SK-N-SH (cell line): ENCODE results near the gene COLEC11. TPM values are rescaled to one million over a fixed set of nuclear protein-coding genes. Genes with fewer than 3 reads are reported as not detected.

ENCODE experiments used
- CTCF ChIA-PET: fragments of 300-600, 350-600 bp; formaldehyde crosslinking; extraction: SDS; loops from one replicate; lab custom pipeline; 2021; lab: Yijun Ruan, JAX
- POLR2A ChIA-PET: fragments of 350-600 bp; sonication (Branson Sonifier 250); formaldehyde crosslinking; extraction: SDS; loops from one replicate; lab custom pipeline; 2020; ENCODE audit warnings: antibody characterized with exemption, inconsistent platforms; lab: Yijun Ruan, JAX
- DNase-seq: peaks from one replicate; pipeline ENCODE4 v3.0.0; 2012
- H2AFZ ChIP-seq: fragments of 200-600 bp; sonication (generic); 2 replicates; pipeline ENCODE4 v1.8.1; 2016; ENCODE audit warnings: antibody characterized with exemption, mild to moderate bottlenecking, low read depth
- H3F3A ChIP-seq: fragments of 200-600 bp; sonication (generic); replicated peaks from 2 replicates; pipeline ENCODE3; 2016; ENCODE audit warnings: antibody characterized with exemption, mild to moderate bottlenecking; ENCODE audit not compliant: insufficient read depth
- H3K27ac ChIP-seq, 2 experiments: fragments of 200-500 bp in 1 of 2; fragments of 200-600 bp in 1 of 2; sonication (Bioruptor generic) in 1 of 2; sonication (generic), shearing (Covaris generic) in 1 of 2; 2 replicates each; pipeline versions ENCODE4 v1.5.1 to v1.6.1; 2014 to 2016; ENCODE audit warnings: low read depth in 2 of 2, inconsistent platforms in 1 of 2, low read length in 1 of 2, mild to moderate bottlenecking in 1 of 2, mixed read lengths in 1 of 2
- H3K27me3 ChIP-seq: fragments of 200-600 bp; sonication (generic), shearing (Covaris generic); 2 replicates; pipeline ENCODE4 v1.6.1; 2016; ENCODE audit warnings: mixed run types; ENCODE audit not compliant: insufficient read depth
- H3K36me3 ChIP-seq, 2 experiments: fragments of 200-500 bp in 1 of 2; fragments of 200-600 bp in 1 of 2; sonication (Bioruptor generic) in 1 of 2; sonication (generic) in 1 of 2; replicated peaks in 1 of 2; 2 replicates each; pipeline versions ENCODE3 to v1.5.1; 2014 to 2016; ENCODE audit warnings: low read length in 1 of 2, mild to moderate bottlenecking in 1 of 2; ENCODE audit not compliant: insufficient read depth in 2 of 2, control insufficient read depth in 1 of 2
- H3K4me1 ChIP-seq, 2 experiments: fragments of 200-500 bp in 1 of 2; fragments of 200-600 bp in 1 of 2; sonication (Bioruptor generic) in 1 of 2; sonication (generic), shearing (Covaris generic) in 1 of 2; 2 replicates each; pipeline versions ENCODE4 v1.5.1 to v1.6.1; 2014 to 2016; ENCODE audit warnings: low read depth in 1 of 2, low read length in 1 of 2, mixed run types in 1 of 2; ENCODE audit not compliant: insufficient read depth in 2 of 2, control insufficient read depth in 1 of 2
- H3K4me2 ChIP-seq: fragments of 200-600 bp; sonication (generic), shearing (Covaris generic); 2 replicates; pipeline ENCODE4 v1.6.1; 2017; ENCODE audit warnings: mixed run types
- H3K4me3 ChIP-seq, 2 experiments: fragments of 200-500 bp in 1 of 2; fragments of 200-600 bp in 1 of 2; sonication (Bioruptor generic) in 1 of 2; sonication (generic), shearing (Covaris generic) in 1 of 2; 2 replicates each; pipeline versions ENCODE4 v1.5.1 to v1.8.1; 2014 to 2016; ENCODE audit warnings: low read depth in 2 of 2, inconsistent platforms in 1 of 2, low read length in 1 of 2, mild to moderate bottlenecking in 1 of 2, mixed read lengths in 1 of 2, moderate library complexity in 1 of 2
- H3K79me2 ChIP-seq: fragments of 200-600 bp; sonication (generic); 2 replicates; pipeline ENCODE4 v1.8.1; 2017; ENCODE audit warnings: mild to moderate bottlenecking; ENCODE audit not compliant: insufficient read depth
- H3K9ac ChIP-seq: fragments of 200-600 bp; sonication (generic); 2 replicates; pipeline ENCODE4 v1.6.1; 2017; ENCODE audit warnings: mixed run types
- H3K9me2 ChIP-seq: fragments of 200-600 bp; sonication (generic); 2 replicates; pipeline ENCODE4 v1.6.1; 2017; ENCODE audit warnings: mixed run types
- H3K9me3 ChIP-seq: fragments of 200-600 bp; sonication (generic); 2 replicates; pipeline ENCODE4 v1.6.1; 2017; ENCODE audit warnings: mixed run types, mild to moderate bottlenecking, moderate library complexity
- H4K20me1 ChIP-seq: fragments of 200-600 bp; sonication (generic); 2 replicates; pipeline ENCODE4 v1.6.1; 2017; ENCODE audit warnings: mild to moderate bottlenecking, mixed run types; ENCODE audit not compliant: insufficient read depth
- ELF1 ChIP-seq: IDR thresholded peaks from 2 replicates; pipeline ENCODE4 v1.4.0; 2012
- EP300 ChIP-seq, 2 experiments: IDR thresholded peaks; 2 replicates each; pipeline versions ENCODE4 v1.4.0 to v1.6.1; 2012; ENCODE audit warnings: borderline replicate concordance in 1 of 2, low read depth in 1 of 2, low read length in 1 of 2
- GABPA ChIP-seq: IDR thresholded peaks from 2 replicates; pipeline ENCODE4 v1.4.0; 2012; ENCODE audit warnings: low read depth, mild to moderate bottlenecking
- GATA2 ChIP-seq: sonication (generic); formaldehyde crosslinking; IDR thresholded peaks from 2 replicates; pipeline ENCODE4 v1.5.0; 2020; ENCODE audit warnings: mild to moderate bottlenecking, missing genetic modification reagents
- MEF2A ChIP-seq: IDR thresholded peaks from 2 replicates; pipeline ENCODE4 v1.4.0; 2012; ENCODE audit warnings: low read depth, borderline replicate concordance
- MXI1 ChIP-seq: IDR thresholded peaks from 2 replicates; pipeline ENCODE4 v1.6.1; 2012; ENCODE audit warnings: mild to moderate bottlenecking, low read depth, low read length, improper control_type of control experiment
- NRF1 ChIP-seq: IDR thresholded peaks from 2 replicates; pipeline ENCODE4 v1.6.1; 2012; ENCODE audit warnings: low read depth, mild to moderate bottlenecking, low read length
- POLR2AphosphoS5 ChIP-seq: IDR thresholded peaks from 2 replicates; pipeline ENCODE4 v1.6.1; 2012; ENCODE audit warnings: low read depth, low read length
- TEAD4 ChIP-seq: IDR thresholded peaks from 2 replicates; pipeline ENCODE4 v1.4.0; 2012; ENCODE audit warnings: mild to moderate bottlenecking, borderline replicate concordance; ENCODE audit not compliant: insufficient read depth
- USF1 ChIP-seq: IDR thresholded peaks from 2 replicates; pipeline ENCODE4 v1.4.0; 2012; ENCODE audit warnings: low read depth, borderline replicate concordance
- WGBS: methylation state at CpG from one replicate; pipeline ENCODE4 v1.1.6; 2017; ENCODE audit warnings: low lambda C conversion rate; 5-methylcytosine and 5-hydroxymethylcytosine counted together
- polyA plus RNA-seq, 3 experiments: library from polyadenylated mRNA; depleted of rRNA; stranded (reverse); fragments of >200 nt; gene quantifications; 2 replicates each; pipeline ENCODE4 v1.2.3, GENCODE V29; 2012
- TF ChIP-seq, protein P1 (sequence below): IDR thresholded peaks from 2 replicates; pipeline ENCODE4 v1.4.0; 2012; ENCODE audit warnings: low read depth, borderline replicate concordance
- TF ChIP-seq, protein P2 (sequence below): fragments of 200-600 bp; sonication (generic); IDR thresholded peaks from 2 replicates; pipeline ENCODE4 v1.6.1; 2017; ENCODE audit warnings: antibody characterized with exemption, mild to moderate bottlenecking, moderate library complexity

The COLEC11 gene
- polyA plus RNA-seq, 1 of the 3 experiments (the other 2 are of a cell fraction) = 8.7 TPM

GRCh38 chr2:3670376-3670775 is 75.5 kb downstream of the COLEC11 start:
- WGBS = 61% methylated on average over 15 of the region's 15 CpGs
- DNase-seq = no peak

GRCh38 chr2:3670941-3671340 is 76.0 kb downstream of the COLEC11 start:
- H3K9me2 ChIP-seq = no peaks in the 10 kb centered on the region

More at GRCh38 chr2:3670376-3670775, 75.5 kb downstream of the COLEC11 start:
- Histone ChIP-seq H3K4me2 (no peak overlapping the region), H3K9me2 (no peaks in the 10 kb centered on the region), H3K79me2 (no peaks in the 10 kb centered on the region), H3K36me3 (no peaks in the 10 kb centered on the region), H3K9me3 (no peaks in the 10 kb centered on the region), H3K9ac (no peak overlapping the region), H2AFZ (no peak overlapping the region), H3K27ac (no peak overlapping the region), H3F3A (no peaks in the 10 kb centered on the region), H4K20me1 (no peaks in the 10 kb centered on the region), H3K4me3 (no peak overlapping the region), H3K4me1 (peaks cover 0 to 11% of the 10 kb centered on the region in 2 experiments; a peak in 1 of 4 replicates), H3K27me3 (no peaks in the 10 kb centered on the region)
- TF ChIP-seq NRF1 = no peak
- TF ChIP-seq GABPA = no peak
- no peak for TF ChIP-seq EP300 (IDR thresholded peaks at IDR 0.05; ENCODE audit: borderline replicate concordance in 1 of 2, low read depth in 1 of 2, low read length in 1 of 2)
- no peak for TF ChIP-seq ELF1
- TF ChIP-seq GATA2 (CRISPR knock-in tag) = no peak
- TF ChIP-seq, protein P1, sequence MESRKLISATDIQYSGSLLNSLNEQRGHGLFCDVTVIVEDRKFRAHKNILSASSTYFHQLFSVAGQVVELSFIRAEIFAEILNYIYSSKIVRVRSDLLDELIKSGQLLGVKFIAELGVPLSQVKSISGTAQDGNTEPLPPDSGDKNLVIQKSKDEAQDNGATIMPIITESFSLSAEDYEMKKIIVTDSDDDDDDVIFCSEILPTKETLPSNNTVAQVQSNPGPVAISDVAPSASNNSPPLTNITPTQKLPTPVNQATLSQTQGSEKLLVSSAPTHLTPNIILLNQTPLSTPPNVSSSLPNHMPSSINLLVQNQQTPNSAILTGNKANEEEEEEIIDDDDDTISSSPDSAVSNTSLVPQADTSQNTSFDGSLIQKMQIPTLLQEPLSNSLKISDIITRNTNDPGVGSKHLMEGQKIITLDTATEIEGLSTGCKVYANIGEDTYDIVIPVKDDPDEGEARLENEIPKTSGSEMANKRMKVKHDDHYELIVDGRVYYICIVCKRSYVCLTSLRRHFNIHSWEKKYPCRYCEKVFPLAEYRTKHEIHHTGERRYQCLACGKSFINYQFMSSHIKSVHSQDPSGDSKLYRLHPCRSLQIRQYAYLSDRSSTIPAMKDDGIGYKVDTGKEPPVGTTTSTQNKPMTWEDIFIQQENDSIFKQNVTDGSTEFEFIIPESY = no peak
- TF ChIP-seq, protein P2, sequence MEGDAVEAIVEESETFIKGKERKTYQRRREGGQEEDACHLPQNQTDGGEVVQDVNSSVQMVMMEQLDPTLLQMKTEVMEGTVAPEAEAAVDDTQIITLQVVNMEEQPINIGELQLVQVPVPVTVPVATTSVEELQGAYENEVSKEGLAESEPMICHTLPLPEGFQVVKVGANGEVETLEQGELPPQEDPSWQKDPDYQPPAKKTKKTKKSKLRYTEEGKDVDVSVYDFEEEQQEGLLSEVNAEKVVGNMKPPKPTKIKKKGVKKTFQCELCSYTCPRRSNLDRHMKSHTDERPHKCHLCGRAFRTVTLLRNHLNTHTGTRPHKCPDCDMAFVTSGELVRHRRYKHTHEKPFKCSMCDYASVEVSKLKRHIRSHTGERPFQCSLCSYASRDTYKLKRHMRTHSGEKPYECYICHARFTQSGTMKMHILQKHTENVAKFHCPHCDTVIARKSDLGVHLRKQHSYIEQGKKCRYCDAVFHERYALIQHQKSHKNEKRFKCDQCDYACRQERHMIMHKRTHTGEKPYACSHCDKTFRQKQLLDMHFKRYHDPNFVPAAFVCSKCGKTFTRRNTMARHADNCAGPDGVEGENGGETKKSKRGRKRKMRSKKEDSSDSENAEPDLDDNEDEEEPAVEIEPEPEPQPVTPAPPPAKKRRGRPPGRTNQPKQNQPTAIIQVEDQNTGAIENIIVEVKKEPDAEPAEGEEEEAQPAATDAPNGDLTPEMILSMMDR = no peak
- no peak for TF ChIP-seq MXI1
- no peak for TF ChIP-seq MEF2A
- TF ChIP-seq POLR2AphosphoS5 = no peak
- TF ChIP-seq TEAD4 = no peak
- TF ChIP-seq USF1 = no peak
- CTCF ChIA-PET = no interaction called here
- POLR2A ChIA-PET = no interaction called here

More at GRCh38 chr2:3670941-3671340, 76.0 kb downstream of the COLEC11 start:
- H3K4me3 ChIP-seq = no peak overlapping the region
- 62% methylated on average over 11 of the region's 11 CpGs for WGBS
- H3K4me1 ChIP-seq = peaks cover 0 to 11% of the 10 kb centered on the region in 2 experiments; a peak in 1 of 4 replicates
- H3K36me3 ChIP-seq = no peaks in the 10 kb centered on the region
- POLR2A ChIA-PET = no interaction called here
- no peaks in the 10 kb centered on the region for H3K27me3 ChIP-seq
- H3K9ac ChIP-seq = no peak overlapping the region
- TF ChIP-seq POLR2AphosphoS5 = no peak
- H3K4me2 ChIP-seq = no peak overlapping the region
- DNase-seq = no peak
- no peak overlapping the region for H2AFZ ChIP-seq
- H3K9me3 ChIP-seq = no peaks in the 10 kb centered on the region
- H3K27ac ChIP-seq = no peak overlapping the region
- no peaks in the 10 kb centered on the region for H3F3A ChIP-seq
- no peaks in the 10 kb centered on the region for H4K20me1 ChIP-seq
- CTCF ChIA-PET = no interaction called here
- H3K79me2 ChIP-seq = no peaks in the 10 kb centered on the region
